Trophoblast cell (in vitro differentiated cells and primary cell): ENCODE results near the gene GJA1.

Experiments used
- DNase-seq, 2 donors: peaks; one replicate each; pipeline ENCODE4 v3.0.0-alpha.2; 2016
- H2AFZ ChIP-seq: 2 replicates; pipeline ENCODE4 v1.6.1; 2013; ENCODE audit warnings: low read length, moderate library complexity, mild to moderate bottlenecking; ENCODE audit not compliant: insufficient read depth, poor library complexity
- H2AK5ac ChIP-seq: 2 replicates; pipeline ENCODE4 v1.6.1; 2013; ENCODE audit warnings: mild to moderate bottlenecking, low read length
- H2BK120ac ChIP-seq: 2 replicates; pipeline ENCODE4 v1.6.1; 2013; ENCODE audit warnings: low read length, mild to moderate bottlenecking, moderate library complexity; ENCODE audit not compliant: insufficient read depth, poor library complexity
- H2BK12ac ChIP-seq: 2 replicates; pipeline ENCODE4 v1.6.1; 2013; ENCODE audit warnings: mild to moderate bottlenecking, low read length, moderate library complexity
- H2BK5ac ChIP-seq: 2 replicates; pipeline ENCODE4 v1.6.1; 2013; ENCODE audit warnings: low read length, low read depth, moderate library complexity, mild to moderate bottlenecking; ENCODE audit not compliant: poor library complexity
- H3K14ac ChIP-seq: 2 replicates; pipeline ENCODE4 v1.6.1; 2013; ENCODE audit warnings: mild to moderate bottlenecking, low read length
- H3K18ac ChIP-seq: 2 replicates; pipeline ENCODE4 v1.6.1; 2013; ENCODE audit warnings: mild to moderate bottlenecking, low read length
- H3K23ac ChIP-seq: 2 replicates; pipeline ENCODE4 v1.6.1; 2013; ENCODE audit warnings: low read length
- H3K27ac ChIP-seq: 2 replicates; pipeline ENCODE4 v1.5.1; 2013; ENCODE audit warnings: low read depth, mild to moderate bottlenecking, inconsistent platforms, low read length, moderate library complexity
- H3K27me3 ChIP-seq: 2 replicates; pipeline ENCODE4 v1.6.1; 2013; ENCODE audit warnings: inconsistent platforms, mild to moderate bottlenecking, low read length, moderate library complexity; ENCODE audit not compliant: insufficient read depth
- H3K36me3 ChIP-seq, 2 experiments: 1 replicate in 1 of 2; 2 replicates in 1 of 2; pipeline ENCODE4 v1.6.1; 2013; ENCODE audit warnings: low read length in 2 of 2, mild to moderate bottlenecking in 2 of 2, moderate library complexity in 1 of 2; ENCODE audit not compliant: insufficient read depth in 2 of 2, control insufficient read depth in 1 of 2
- H3K4ac ChIP-seq: 2 replicates; pipeline ENCODE4 v1.6.1; 2013; ENCODE audit warnings: low read depth, mild to moderate bottlenecking, low read length, moderate library complexity
- H3K4me1 ChIP-seq, 2 experiments: 1 replicate in 1 of 2; 2 replicates in 1 of 2; pipeline ENCODE4 v1.6.1; 2013; ENCODE audit warnings: low read length in 2 of 2, mild to moderate bottlenecking in 2 of 2, moderate library complexity in 1 of 2; ENCODE audit not compliant: insufficient read depth in 2 of 2, control insufficient read depth in 1 of 2
- H3K4me2 ChIP-seq: 2 replicates; pipeline ENCODE4 v1.6.1; 2013; ENCODE audit warnings: inconsistent platforms, mild to moderate bottlenecking, low read length, moderate library complexity
- H3K4me3 ChIP-seq: 2 replicates; pipeline ENCODE4 v1.5.1; 2013; ENCODE audit warnings: mild to moderate bottlenecking, low read depth, low read length, inconsistent platforms
- H3K79me1 ChIP-seq: one replicate; pipeline ENCODE4 v1.6.1; 2013; ENCODE audit warnings: low read length
- H3K79me2 ChIP-seq: 2 replicates; pipeline ENCODE4 v1.6.1; 2013; ENCODE audit warnings: low read length, mild to moderate bottlenecking; ENCODE audit not compliant: control insufficient read depth, insufficient read depth, poor library complexity
- H3K9ac ChIP-seq: 2 replicates; pipeline ENCODE4 v1.6.1; 2013; ENCODE audit warnings: mild to moderate bottlenecking, low read length
- H3K9me3 ChIP-seq: 2 replicates; pipeline ENCODE4 v1.6.1; 2013; ENCODE audit warnings: low read depth, mild to moderate bottlenecking, control low read depth, inconsistent platforms, low read length; ENCODE audit not compliant: insufficient read depth
- H4K12ac ChIP-seq: 2 replicates; pipeline ENCODE4 v1.6.1; 2013; ENCODE audit warnings: low read depth, mild to moderate bottlenecking, low read length, moderate library complexity
- H4K8ac ChIP-seq: 2 replicates; pipeline ENCODE4 v1.6.1; 2013; ENCODE audit warnings: low read depth, mild to moderate bottlenecking, low read length, moderate library complexity
- H4K91ac ChIP-seq: one replicate; pipeline ENCODE4 v1.6.1; 2013; ENCODE audit warnings: low read depth, mild to moderate bottlenecking, low read length, moderate library complexity
- WGBS: extraction: QIAGEN DNeasy Blood & Tissue Kit; methylation state at CpG from one replicate; pipeline ENCODE4 v1.1.7; 2013; ENCODE audit warnings: missing lambda C conversion rate; ENCODE audit not compliant: insufficient read length, insufficient coverage; ENCODE audit errors: extremely low coverage; 5-methylcytosine and 5-hydroxymethylcytosine counted together

Gene GJA1

DNA sequence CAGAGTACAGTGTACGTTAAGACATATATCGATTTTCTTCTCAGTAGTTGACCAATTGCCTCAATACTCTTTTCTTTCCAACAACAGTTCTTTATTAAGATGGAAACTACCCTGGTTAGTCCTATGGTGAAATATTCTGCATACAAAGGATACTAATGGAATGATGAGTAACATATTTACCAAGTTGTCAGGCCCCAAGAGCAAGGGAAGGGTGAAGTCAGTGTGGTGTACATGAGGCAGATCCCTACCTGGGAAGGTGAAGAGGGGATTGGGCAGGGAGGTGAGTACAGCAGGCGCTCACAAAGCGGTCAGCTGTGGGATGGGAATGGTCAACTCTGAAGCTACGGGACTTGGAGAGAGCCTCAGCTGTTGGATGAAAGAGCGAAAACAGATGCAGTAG, 29.7 kb downstream of the GJA1 start:
- no CpG with 5 or more reads among the region's 6 CpGs for WGBS
- H2AK5ac ChIP-seq: no peak overlapping the region
- no peak overlapping the region for H3K27ac ChIP-seq
- H3K9ac ChIP-seq: no peak overlapping the region
- no peak for DNase-seq
- H3K23ac ChIP-seq: no peak overlapping the region
- no peak overlapping the region for H4K12ac ChIP-seq
- no peak overlapping the region for H3K18ac ChIP-seq
- no peak overlapping the region for H2BK120ac ChIP-seq
- H4K8ac ChIP-seq: no peak overlapping the region
- H3K4ac ChIP-seq: no peak overlapping the region
- no peak overlapping the region for H2BK12ac ChIP-seq
- H3K4me1 ChIP-seq: no peaks in the 10 kb centered on the region
- peak overlapping the region; percentile 9 for H2BK5ac ChIP-seq
- H3K4me3 ChIP-seq: no peak overlapping the region
- H3K27me3 ChIP-seq: no peaks in the 10 kb centered on the region
- no peak overlapping the region for H2AFZ ChIP-seq
- no peak overlapping the region for H4K91ac ChIP-seq
- no peaks in the 10 kb centered on the region for H3K79me1 ChIP-seq
- H3K4me2 ChIP-seq: no peak overlapping the region
- no peaks in the 10 kb centered on the region for H3K36me3 ChIP-seq
- H3K14ac ChIP-seq: no peak overlapping the region
- no peaks in the 10 kb centered on the region for H3K79me2 ChIP-seq
- no peaks in the 10 kb centered on the region for H3K9me3 ChIP-seq

GRCh38 chr6:121479486-121480098, 44.1 kb downstream of the GJA1 start:
- no peaks in the 10 kb centered on the region for H3K79me2 ChIP-seq
- no peak overlapping the region for H2AK5ac ChIP-seq
- H3K4me3 ChIP-seq: no peak overlapping the region
- H3K18ac ChIP-seq: no peak overlapping the region
- no peak overlapping the region for H3K14ac ChIP-seq
- no peaks in the 10 kb centered on the region for H3K79me1 ChIP-seq
- H4K8ac ChIP-seq: no peak overlapping the region
- no peaks in the 10 kb centered on the region for H3K27me3 ChIP-seq
- H2BK5ac ChIP-seq: no peak overlapping the region
- no peak overlapping the region for H3K4me2 ChIP-seq
- H3K27ac ChIP-seq: no peak overlapping the region
- H2AFZ ChIP-seq: no peak overlapping the region
- no peak overlapping the region for H3K9ac ChIP-seq
- no CpG with 5 or more reads among the region's 21 CpGs for WGBS
- no peaks in the 10 kb centered on the region for H3K36me3 ChIP-seq
- H3K4ac ChIP-seq: no peak overlapping the region
- H3K23ac ChIP-seq: no peak overlapping the region
- no peaks in the 10 kb centered on the region for H3K4me1 ChIP-seq
- no peaks in the 10 kb centered on the region for H3K9me3 ChIP-seq
- no peak overlapping the region for H2BK12ac ChIP-seq
- no peak overlapping the region for H2BK120ac ChIP-seq
- DNase-seq: peak; percentile 28 to 63
- H4K12ac ChIP-seq: no peak overlapping the region
- no peak overlapping the region for H4K91ac ChIP-seq

DNA sequence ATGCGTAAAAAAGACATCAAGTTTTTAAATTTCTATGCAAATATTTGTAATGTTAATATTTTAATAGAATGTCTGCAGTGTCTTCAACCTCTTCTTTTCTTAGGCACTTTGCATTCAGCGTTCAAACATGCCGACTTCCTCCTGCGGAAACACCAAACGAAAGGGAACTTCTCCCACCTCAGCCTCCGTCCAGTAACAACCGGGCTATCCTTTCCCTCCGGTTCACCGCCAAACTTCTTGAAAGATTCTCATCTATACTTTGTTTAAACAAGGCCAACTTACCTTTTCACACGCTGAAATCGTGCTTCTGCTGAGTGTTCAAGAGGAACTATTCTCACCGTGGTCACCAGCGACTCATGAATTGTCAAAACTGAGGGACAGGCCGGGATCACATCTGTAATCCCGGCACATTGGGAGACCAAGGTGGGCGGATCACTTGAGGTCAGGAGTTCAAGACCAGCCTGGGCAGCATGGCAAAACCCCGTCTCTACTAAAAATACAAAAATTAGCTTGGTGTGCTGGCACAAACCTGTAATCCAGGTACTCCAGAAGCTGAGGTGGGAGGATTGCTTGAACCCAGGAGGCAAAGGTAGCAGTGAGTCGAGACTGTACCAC, 44.8 kb downstream of the GJA1 start:
- Histone ChIP-seq H2BK120ac (no peak overlapping the region), H2BK12ac (peak overlapping the region; percentile 9), H3K27ac (no peak overlapping the region), H3K4me1 (no peaks in the 10 kb centered on the region), H3K14ac (no peak overlapping the region), H4K8ac (no peak overlapping the region), H4K12ac (no peak overlapping the region), H2BK5ac (no peak overlapping the region), H3K23ac (no peak overlapping the region), H3K18ac (no peak overlapping the region), H3K36me3 (no peaks in the 10 kb centered on the region), H3K4me3 (no peak overlapping the region), H3K79me2 (no peaks in the 10 kb centered on the region), H2AFZ (no peak overlapping the region), H3K9ac (no peak overlapping the region), H3K27me3 (no peaks in the 10 kb centered on the region), H3K4me2 (no peak overlapping the region), H3K9me3 (no peaks in the 10 kb centered on the region), H2AK5ac (no peak overlapping the region), H3K4ac (no peak overlapping the region), H3K79me1 (no peaks in the 10 kb centered on the region), H4K91ac (no peak overlapping the region)
- no peak for DNase-seq
- no CpG with 5 or more reads among the region's 18 CpGs for WGBS

GRCh38 chr6:121482004-121482693, 46.7 kb downstream of the GJA1 start:
- no peaks in the 10 kb centered on the region for H3K79me1 ChIP-seq
- no peak overlapping the region for H2BK12ac ChIP-seq
- peak; percentile 25 to 77 for DNase-seq
- H2AFZ ChIP-seq: no peak overlapping the region
- no peak overlapping the region for H3K14ac ChIP-seq
- no peaks in the 10 kb centered on the region for H3K79me2 ChIP-seq
- no peak overlapping the region for H3K4me2 ChIP-seq
- no peaks in the 10 kb centered on the region for H3K27me3 ChIP-seq
- no peak overlapping the region for H3K4ac ChIP-seq
- H3K27ac ChIP-seq: no peak overlapping the region
- H4K91ac ChIP-seq: no peak overlapping the region
- H4K8ac ChIP-seq: no peak overlapping the region
- H3K36me3 ChIP-seq: no peaks in the 10 kb centered on the region
- no peak overlapping the region for H3K18ac ChIP-seq
- no CpG with 5 or more reads among the region's 6 CpGs for WGBS
- no peak overlapping the region for H3K23ac ChIP-seq
- no peak overlapping the region for H4K12ac ChIP-seq
- H3K4me1 ChIP-seq: no peaks in the 10 kb centered on the region
- H2AK5ac ChIP-seq: no peak overlapping the region
- H2BK5ac ChIP-seq: no peak overlapping the region
- no peak overlapping the region for H3K4me3 ChIP-seq
- no peaks in the 10 kb centered on the region for H3K9me3 ChIP-seq
- no peak overlapping the region for H3K9ac ChIP-seq
- H2BK120ac ChIP-seq: no peak overlapping the region
